ENCODE data around the gene NISCH.
"Not testable (repeated sequence)": the region's sequence is repeated elsewhere in the genome, so short reads cannot be mapped to it uniquely, and the experiment has no call there.

The NISCH gene

GRCh38 chr3:52517796-52518722 is 62.7 kb downstream of the NISCH start:
- DNase-seq = no peak

- DNase-seq = no peak
These were observed 63.5 kb downstream of the NISCH start for GRCh38 chr3:52518723-52519444.

- DNase-seq = no peak
These were observed 64.2 kb downstream of the NISCH start for GRCh38 chr3:52519445-52520140.

GRCh38 chr3:52520141-52520667 is 64.8 kb downstream of the NISCH start:
- no peak for DNase-seq

- no peak for DNase-seq
These were observed 65.5 kb downstream of the NISCH start for GRCh38 chr3:52520716-52521487.

GRCh38 chr3:52521488-52521824 is 66.1 kb downstream of the NISCH start:
- DNase-seq = no peak

GRCh38 chr3:52521881-52522650 is 66.7 kb downstream of the NISCH start:
- DNase-seq = no peak

- DNase-seq = no peak
These were observed 67.3 kb downstream of the NISCH start for GRCh38 chr3:52522651-52523251.

GRCh38 chr3:52523386-52524257 is 68.2 kb downstream of the NISCH start:
- DNase-seq = no peak

GRCh38 chr3:52524258-52524751 is 68.9 kb downstream of the NISCH start:
- no peak for DNase-seq

- no peak for DNase-seq
These were observed 69.6 kb downstream of the NISCH start for GRCh38 chr3:52524752-52525679.

GRCh38 chr3:52525680-52526561 is 70.5 kb downstream of the NISCH start:
- DNase-seq = no peak

- not testable (repeated sequence) for DNase-seq
These were observed 71.3 kb downstream of the NISCH start for GRCh38 chr3:52526671-52527038.

GRCh38 chr3:52527039-52527731 is 71.8 kb downstream of the NISCH start:
- peak; percentile 0 for DNase-seq

- DNase-seq = peak; percentile 0
These were observed 72.6 kb downstream of the NISCH start for GRCh38 chr3:52527732-52528585.

All from stimulated activated CD4-positive, alpha-beta T cell treated with anti-CD3 and anti-CD28 coated beads, Interleukin-1b, Interleukin-23, amount 100 ng/mL, for 48 hours (primary cell).